COR-L47 (cell line): ENCODE results near the gene SGMS1.
"Not testable (repeated sequence)": the region's sequence is repeated elsewhere in the genome, so short reads cannot be mapped to it uniquely, and the experiment has no call there.

Experiments
- DNase-seq: peaks from one replicate; lab custom pipeline; 2025; lab: John Stamatoyannopoulos, UW

The SGMS1 gene

DNA sequence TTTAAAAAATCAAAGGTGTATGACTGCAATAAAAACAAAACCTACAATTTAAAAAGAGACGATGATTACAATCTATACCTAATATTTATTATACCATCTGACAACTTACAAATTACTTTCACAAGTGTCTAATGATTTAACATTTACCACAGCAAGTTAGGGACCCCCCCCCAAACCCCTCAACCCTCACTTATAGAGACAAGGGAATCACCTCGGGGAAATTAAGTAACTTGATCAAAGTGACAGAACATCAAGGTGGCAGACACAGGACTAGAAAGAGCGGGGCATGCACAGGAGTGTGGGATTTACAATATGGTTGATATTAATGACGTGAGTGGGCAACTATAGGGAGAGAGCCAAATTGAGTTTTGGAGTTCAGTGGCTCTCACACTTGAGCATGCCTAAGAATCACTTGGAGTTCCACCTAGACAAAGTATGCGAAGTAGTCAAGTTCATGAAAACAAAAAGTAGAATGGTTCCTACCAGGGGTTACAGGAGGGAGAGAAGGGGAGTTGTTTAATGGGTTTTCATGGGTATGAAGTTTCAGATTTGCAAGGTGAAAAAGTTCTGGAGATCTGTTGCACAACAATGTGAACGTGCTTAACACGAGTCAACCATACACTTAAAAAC is 43.4 kb downstream of the SGMS1 start:
- DNase-seq: no peak

- DNase-seq: no peak
These were observed 44.1 kb downstream of the SGMS1 start for GRCh38 chr10:50579491-50580261.

GRCh38 chr10:50578949-50579348 is 44.8 kb downstream of the SGMS1 start:
- no peak for DNase-seq

- DNase-seq: no peak
These were observed 45.9 kb downstream of the SGMS1 start for GRCh38 chr10:50577681-50578350.

DNA sequence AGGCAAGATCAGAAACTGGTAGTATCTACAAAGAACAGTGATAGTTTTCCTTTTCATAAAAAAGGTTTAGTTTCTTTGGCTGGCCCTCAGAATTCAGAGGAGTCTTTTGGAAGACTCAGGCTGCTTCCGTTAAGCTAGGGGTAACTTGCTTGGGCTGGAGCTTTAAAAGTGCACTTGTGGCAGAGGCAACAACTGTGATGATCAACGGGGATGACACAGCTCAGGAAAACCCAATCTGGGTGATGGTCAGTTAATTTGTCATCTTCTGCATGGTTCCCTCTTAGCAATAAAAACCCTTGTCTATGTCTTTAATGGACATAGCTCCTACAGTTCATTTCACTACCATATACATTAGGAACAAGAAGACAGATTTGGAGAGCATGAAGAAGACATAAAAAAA is 46.7 kb downstream of the SGMS1 start:
- no peak for DNase-seq

- no peak for DNase-seq
These were observed 47.4 kb downstream of the SGMS1 start for GRCh38 chr10:50576245-50576815.

GRCh38 chr10:50575477-50576244 is 48.1 kb downstream of the SGMS1 start:
- DNase-seq: no peak

- DNase-seq: no peak
These were observed 48.8 kb downstream of the SGMS1 start for GRCh38 chr10:50574931-50575330.

DNA sequence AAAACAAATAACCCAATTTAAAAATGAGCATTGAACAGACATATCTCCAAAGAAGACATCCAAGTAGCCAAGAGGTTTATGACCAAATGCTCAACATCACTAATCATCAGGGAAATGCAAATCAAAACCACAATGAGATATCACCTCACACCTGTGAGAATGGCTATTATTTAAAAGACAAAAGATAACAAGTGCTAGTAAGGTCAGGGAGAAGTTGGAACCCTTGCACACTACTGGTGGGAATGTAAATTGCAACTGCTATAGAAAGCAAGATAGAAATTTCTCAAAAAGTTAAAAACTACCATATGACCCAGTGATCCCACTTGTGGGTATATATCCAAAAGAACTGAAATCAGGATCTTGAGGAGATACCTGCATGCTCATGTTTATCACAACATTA is 49.5 kb downstream of the SGMS1 start:
- DNase-seq: no peak

DNA sequence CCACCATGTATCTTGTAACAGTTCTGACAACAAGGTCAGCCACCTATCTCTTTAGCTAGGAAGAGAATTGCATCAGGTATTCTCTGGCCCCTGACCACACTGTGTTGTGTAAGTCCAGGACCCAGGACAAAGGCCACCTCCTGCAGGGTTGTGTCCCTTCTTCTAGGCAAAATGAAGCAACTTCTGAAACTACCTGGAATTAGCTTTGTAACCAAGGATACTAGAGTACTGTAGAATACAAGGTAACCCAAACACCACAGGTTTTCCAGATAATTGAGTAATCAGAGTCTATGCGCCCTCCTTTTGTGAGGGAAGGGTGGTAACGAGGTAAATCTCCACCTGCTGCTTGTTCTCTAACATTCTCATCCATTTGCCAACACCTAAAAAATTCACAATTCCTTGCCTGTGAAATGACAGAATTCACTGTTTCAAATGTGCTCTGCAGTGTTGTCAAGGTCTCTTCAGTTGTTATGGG is 51.7 kb downstream of the SGMS1 start:
- no peak for DNase-seq

GRCh38 chr10:50568750-50569149 is 55.0 kb downstream of the SGMS1 start:
- not testable (repeated sequence) for DNase-seq

- DNase-seq: no peak
These were observed 56.4 kb downstream of the SGMS1 start for GRCh38 chr10:50567384-50567783.

GRCh38 chr10:50566150-50566549 is 57.6 kb downstream of the SGMS1 start:
- no peak for DNase-seq

GRCh38 chr10:50565301-50566083 is 58.3 kb downstream of the SGMS1 start:
- DNase-seq: no peak

DNA sequence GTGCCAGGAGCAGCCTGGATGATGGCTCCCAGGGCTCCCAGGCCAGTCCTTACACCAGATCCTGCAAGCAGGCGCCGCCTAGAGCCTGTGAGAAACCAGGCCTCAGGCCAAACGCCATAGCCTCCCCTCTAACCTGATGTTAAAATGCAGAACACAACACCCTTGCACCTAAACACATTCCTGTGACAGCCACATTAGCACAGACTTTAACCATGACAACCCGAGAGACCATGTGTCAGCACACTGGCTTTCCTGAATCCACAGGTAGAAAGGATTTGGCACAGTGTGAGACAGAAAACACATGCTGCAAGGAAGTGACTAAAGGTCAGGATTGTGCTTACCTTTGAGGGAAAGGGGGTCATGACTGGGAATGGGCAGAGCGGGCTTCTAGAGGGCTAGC is 59.9 kb downstream of the SGMS1 start:
- no peak for DNase-seq

DNA sequence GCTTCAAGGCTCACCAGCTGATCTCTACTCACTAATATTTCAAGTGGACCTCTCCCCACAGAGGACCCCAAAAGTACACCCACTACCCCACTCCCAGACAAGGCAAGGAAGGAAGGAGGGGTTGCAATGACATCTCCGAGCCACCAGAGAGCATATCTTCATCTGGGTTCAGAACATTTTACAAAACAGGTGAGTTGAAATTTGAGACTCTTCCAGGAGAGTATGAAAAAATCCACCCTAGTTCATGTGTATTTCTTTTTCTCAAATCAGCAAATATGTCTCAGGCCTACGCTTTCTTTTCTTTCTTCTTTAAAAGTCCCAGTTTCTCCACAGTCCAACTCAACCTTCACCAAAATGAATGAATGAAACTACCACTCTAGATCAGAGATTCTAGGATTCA is 61.9 kb downstream of the SGMS1 start:
- no peak for DNase-seq

DNA sequence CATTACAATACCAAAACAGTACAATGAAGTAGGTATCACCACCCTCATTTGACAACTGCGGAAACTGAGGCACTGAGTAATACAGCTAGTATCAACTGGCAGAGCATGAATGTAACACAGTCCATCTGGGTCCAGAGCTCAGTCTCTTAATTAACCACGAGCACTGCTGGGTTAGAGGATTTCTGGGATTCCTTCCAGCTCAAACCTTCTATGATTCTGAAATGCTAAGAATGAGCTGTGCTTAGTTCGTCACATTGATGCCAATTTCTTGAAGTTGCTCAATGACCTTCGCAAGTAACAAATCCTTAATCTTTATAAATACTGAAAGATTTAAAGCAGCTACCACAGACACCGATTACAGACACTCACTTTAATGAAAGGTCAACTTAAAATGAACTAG is 62.5 kb downstream of the SGMS1 start:
- DNase-seq: no peak

DNA sequence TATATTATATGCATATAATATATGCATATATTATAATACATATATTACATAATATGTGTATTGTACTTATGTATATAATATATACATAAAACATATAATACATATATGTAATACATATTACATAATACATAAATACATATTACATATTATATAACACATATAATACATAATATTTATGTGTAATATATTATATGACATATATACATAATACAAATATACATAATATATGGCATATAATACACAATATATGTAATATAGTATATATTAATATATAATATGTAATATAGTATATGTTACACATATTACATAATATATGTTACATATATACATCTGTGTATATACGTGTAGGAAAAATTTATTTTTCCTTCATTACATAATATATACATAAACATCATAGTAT is 63.4 kb downstream of the SGMS1 start:
- no peak for DNase-seq

DNA sequence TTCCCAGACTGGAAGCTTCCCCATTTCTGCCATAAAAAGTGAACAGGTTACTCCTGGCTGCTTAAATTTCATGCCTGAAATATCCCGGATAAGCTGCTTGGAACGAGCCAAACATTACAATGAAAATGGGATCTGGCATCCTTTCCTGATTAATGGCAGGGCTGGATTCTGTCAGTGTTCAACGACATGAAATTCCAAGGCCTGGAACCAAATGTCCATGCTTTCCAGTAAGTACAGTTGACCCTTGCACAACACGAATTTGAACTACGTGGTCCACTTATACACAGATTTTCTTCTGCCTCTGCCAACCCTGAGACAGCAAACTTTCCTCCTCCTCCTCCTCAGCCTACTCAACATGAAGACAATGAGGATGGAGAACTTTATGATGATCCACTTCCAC is 65.4 kb downstream of the SGMS1 start:
- no peak for DNase-seq

DNA sequence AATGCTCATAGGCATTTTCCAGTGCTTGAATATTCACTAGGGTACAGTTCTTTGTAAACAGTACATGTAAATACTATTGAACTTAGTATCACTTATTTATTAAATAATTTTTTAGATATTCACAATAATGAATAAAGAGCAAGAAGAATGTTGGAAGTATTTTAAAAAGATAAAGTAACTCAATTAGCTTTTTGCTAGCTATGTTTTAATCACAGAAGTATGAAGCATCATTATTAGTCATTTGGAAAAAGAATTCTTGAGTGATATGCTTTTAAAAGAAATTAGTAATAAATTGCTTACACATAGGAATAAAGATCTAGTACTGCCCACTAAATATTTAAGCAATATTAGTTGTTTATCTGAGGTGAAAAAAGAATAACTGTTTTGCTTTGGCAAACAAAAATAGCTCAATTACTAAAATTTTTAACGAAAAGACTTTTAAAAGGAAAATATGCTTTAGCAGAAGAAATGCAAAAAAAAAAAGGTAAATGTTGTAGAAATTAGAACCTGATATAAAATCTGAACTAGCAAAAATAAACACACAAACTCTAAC is 66.5 kb downstream of the SGMS1 start:
- no peak for DNase-seq
